Liver (tissue), 3 donors: ENCODE results near the gene MBD6.

ENCODE experiments used
- EGR1 ChIP-seq, 2 donors: IDR thresholded peaks; 2 replicates each; pipeline ENCODE4 v1.6.1; 2016 to 2018; ENCODE audit warnings: antibody characterized with exemption in 2 of 2, low read depth in 2 of 2
- FOXA1 ChIP-seq: IDR thresholded peaks from 2 replicates; pipeline ENCODE4 v1.6.1; 2016; ENCODE audit warnings: antibody characterized with exemption
- GABPA ChIP-seq, 2 donors: IDR thresholded peaks in 1 of 2; conservative IDR thresholded peaks in 1 of 2; 2 replicates each; pipeline ENCODE4 v1.6.1; 2016; ENCODE audit warnings: antibody characterized with exemption in 2 of 2, mild to moderate bottlenecking in 1 of 2, moderate library complexity in 1 of 2
- HNF4A ChIP-seq, 2 donors: conservative IDR thresholded peaks; 2 replicates each; pipeline ENCODE4 v1.6.1; 2016; ENCODE audit warnings: antibody characterized with exemption in 2 of 2, mild to moderate bottlenecking in 2 of 2
- HNF4G ChIP-seq: IDR thresholded peaks from 2 replicates; pipeline ENCODE4 v1.6.1; 2016; ENCODE audit warnings: antibody characterized with exemption
- JUND ChIP-seq, 2 donors: IDR thresholded peaks; 2 replicates each; pipeline ENCODE4 v1.6.1; 2016; ENCODE audit warnings: antibody characterized with exemption in 2 of 2
- RAD21 ChIP-seq, 2 donors: IDR thresholded peaks; 2 replicates each; pipeline ENCODE4 v1.6.1; 2016; ENCODE audit warnings: antibody characterized with exemption in 2 of 2, mild to moderate bottlenecking in 2 of 2
- RXRA ChIP-seq, 2 donors: IDR thresholded peaks; 2 replicates each; pipeline ENCODE4 v1.6.1; 2017 to 2018; ENCODE audit warnings: antibody characterized with exemption in 2 of 2, mild to moderate bottlenecking in 1 of 2
- SP1 ChIP-seq: IDR thresholded peaks from 2 replicates; pipeline ENCODE4 v1.6.1; 2018; ENCODE audit warnings: antibody characterized with exemption, mild to moderate bottlenecking
- TAF1 ChIP-seq: conservative IDR thresholded peaks from 2 replicates; pipeline ENCODE4 v1.6.1; 2016; ENCODE audit warnings: antibody characterized with exemption, mild to moderate bottlenecking
- YY1 ChIP-seq: IDR thresholded peaks from 2 replicates; pipeline ENCODE4 v1.6.1; 2016; ENCODE audit warnings: antibody characterized with exemption, mild to moderate bottlenecking
- TF ChIP-seq, protein P1 (sequence below): fragments of 150-350 bp; IDR thresholded peaks from 2 replicates; pipeline ENCODE4 v1.5.1; 2017; ENCODE audit warnings: improper control_type of control experiment, low read depth, low read length; ENCODE audit not compliant: missing input control
- TF ChIP-seq, protein P2 (sequence below): IDR thresholded peaks from 2 replicates; pipeline ENCODE4 v1.6.1; 2016; ENCODE audit warnings: antibody characterized with exemption
- TF ChIP-seq, protein P3 (sequence below): IDR thresholded peaks from 2 replicates; pipeline ENCODE4 v1.6.1; 2016; ENCODE audit warnings: antibody characterized with exemption, mild to moderate bottlenecking
- donor health status: healthy.
- donor health status: healthy.

DNA sequence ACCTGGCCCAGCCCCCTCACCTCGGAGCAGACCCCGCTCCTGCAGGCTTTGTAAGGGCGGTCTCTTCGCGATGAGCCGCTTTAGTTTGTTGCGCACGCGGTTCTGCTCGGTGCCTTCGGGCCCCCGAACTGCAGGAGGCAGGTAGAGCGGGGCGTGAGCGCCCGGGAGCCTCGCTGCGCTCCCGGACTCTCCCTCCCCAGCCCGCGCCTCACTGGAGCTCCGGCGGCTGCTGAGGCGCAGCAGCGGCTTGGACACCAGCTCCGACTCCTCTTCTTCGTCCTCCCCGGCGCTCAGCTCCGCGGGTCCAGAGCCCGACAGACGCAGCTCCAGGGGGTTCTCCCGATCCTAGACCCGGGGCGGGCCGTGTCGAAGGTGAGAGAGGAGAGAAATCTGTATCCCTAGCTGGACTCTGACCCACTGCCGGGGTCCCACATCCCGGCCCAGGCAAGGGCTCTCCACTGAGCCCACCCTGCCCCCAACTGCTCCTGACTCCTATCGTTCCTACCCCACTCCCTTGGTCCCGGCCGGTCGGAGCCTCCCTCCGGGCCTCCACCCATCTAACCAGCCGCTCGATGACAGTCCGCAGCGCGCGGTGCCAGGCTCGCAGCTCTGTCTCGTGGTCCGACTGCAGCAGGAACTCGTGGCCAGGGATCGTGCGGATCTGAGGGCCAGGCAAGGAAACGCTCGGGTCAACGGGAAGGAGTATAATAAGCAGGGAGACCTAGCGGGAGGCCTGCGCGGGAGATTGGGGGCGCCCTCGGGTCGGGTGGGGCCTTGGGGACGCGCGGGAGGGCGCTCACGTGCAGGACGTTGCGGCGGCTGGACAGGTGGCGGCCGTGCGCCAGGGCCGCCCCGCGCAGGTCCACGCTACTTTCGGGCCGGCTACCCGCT is 47.1 kb upstream of the MBD6 start:
- TF ChIP-seq GABPA (IDR thresholded peaks at IDR 0.05 in 1 of 2, conservative IDR thresholded peaks at IDR 0.05 in 1 of 2) (no peak), RAD21 (IDR thresholded peaks at IDR 0.05) (no peak), YY1 (no peak), HNF4A (conservative IDR thresholded peaks at IDR 0.05) (no peak), EGR1 (IDR thresholded peaks at IDR 0.05; ENCODE audit: low read depth in 2 of 2) (no peak), SP1 (no peak), RXRA (IDR thresholded peaks at IDR 0.05) (no peak), TAF1 (no peak), JUND (IDR thresholded peaks at IDR 0.05) (no peak), HNF4G (no peak), FOXA1 (no peak)
- TF ChIP-seq, protein P1, sequence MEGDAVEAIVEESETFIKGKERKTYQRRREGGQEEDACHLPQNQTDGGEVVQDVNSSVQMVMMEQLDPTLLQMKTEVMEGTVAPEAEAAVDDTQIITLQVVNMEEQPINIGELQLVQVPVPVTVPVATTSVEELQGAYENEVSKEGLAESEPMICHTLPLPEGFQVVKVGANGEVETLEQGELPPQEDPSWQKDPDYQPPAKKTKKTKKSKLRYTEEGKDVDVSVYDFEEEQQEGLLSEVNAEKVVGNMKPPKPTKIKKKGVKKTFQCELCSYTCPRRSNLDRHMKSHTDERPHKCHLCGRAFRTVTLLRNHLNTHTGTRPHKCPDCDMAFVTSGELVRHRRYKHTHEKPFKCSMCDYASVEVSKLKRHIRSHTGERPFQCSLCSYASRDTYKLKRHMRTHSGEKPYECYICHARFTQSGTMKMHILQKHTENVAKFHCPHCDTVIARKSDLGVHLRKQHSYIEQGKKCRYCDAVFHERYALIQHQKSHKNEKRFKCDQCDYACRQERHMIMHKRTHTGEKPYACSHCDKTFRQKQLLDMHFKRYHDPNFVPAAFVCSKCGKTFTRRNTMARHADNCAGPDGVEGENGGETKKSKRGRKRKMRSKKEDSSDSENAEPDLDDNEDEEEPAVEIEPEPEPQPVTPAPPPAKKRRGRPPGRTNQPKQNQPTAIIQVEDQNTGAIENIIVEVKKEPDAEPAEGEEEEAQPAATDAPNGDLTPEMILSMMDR, result no peak
- TF ChIP-seq, protein P2, sequence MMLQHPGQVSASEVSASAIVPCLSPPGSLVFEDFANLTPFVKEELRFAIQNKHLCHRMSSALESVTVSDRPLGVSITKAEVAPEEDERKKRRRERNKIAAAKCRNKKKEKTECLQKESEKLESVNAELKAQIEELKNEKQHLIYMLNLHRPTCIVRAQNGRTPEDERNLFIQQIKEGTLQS, result no peak
- TF ChIP-seq, protein P3, sequence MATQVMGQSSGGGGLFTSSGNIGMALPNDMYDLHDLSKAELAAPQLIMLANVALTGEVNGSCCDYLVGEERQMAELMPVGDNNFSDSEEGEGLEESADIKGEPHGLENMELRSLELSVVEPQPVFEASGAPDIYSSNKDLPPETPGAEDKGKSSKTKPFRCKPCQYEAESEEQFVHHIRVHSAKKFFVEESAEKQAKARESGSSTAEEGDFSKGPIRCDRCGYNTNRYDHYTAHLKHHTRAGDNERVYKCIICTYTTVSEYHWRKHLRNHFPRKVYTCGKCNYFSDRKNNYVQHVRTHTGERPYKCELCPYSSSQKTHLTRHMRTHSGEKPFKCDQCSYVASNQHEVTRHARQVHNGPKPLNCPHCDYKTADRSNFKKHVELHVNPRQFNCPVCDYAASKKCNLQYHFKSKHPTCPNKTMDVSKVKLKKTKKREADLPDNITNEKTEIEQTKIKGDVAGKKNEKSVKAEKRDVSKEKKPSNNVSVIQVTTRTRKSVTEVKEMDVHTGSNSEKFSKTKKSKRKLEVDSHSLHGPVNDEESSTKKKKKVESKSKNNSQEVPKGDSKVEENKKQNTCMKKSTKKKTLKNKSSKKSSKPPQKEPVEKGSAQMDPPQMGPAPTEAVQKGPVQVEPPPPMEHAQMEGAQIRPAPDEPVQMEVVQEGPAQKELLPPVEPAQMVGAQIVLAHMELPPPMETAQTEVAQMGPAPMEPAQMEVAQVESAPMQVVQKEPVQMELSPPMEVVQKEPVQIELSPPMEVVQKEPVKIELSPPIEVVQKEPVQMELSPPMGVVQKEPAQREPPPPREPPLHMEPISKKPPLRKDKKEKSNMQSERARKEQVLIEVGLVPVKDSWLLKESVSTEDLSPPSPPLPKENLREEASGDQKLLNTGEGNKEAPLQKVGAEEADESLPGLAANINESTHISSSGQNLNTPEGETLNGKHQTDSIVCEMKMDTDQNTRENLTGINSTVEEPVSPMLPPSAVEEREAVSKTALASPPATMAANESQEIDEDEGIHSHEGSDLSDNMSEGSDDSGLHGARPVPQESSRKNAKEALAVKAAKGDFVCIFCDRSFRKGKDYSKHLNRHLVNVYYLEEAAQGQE, result no peak
